HepG2 (cell line): ENCODE data around the gene ZBTB48. TPM values are rescaled to one million over a fixed set of nuclear protein-coding genes. Genes with fewer than 3 reads are reported as not detected.

Experiments
- AGO2 ChIP-seq: fragments of 200-400 bp; formaldehyde crosslinking; optimal IDR thresholded peaks from 2 replicates; pipeline ENCODE3; 2017; ENCODE audit warnings: mild to moderate bottlenecking, low read depth, low read length, moderate library complexity
- AKAP8 ChIP-seq: sonication (generic); formaldehyde crosslinking; IDR thresholded peaks from 2 replicates; pipeline ENCODE4 v1.5.1; 2020; ENCODE audit warnings: mild to moderate bottlenecking, missing genetic modification reagents
- ATF5 ChIP-seq: sonication (generic); formaldehyde crosslinking; IDR thresholded peaks from 2 replicates; pipeline ENCODE4 v1.4.0; 2020; ENCODE audit warnings: mild to moderate bottlenecking, low read depth, missing genetic modification reagents
- ERF ChIP-seq: IDR thresholded peaks from 2 replicates; pipeline ENCODE4 v1.6.1; 2018; ENCODE audit warnings: missing biosample characterization, missing genetic modification reagents
- FOXA3 ChIP-seq: IDR thresholded peaks from 2 replicates; pipeline ENCODE4 v1.6.1; 2016; ENCODE audit warnings: missing genetic modification reagents, missing compliant biosample characterization
- GATA4 ChIP-seq: sonication (generic); IDR thresholded peaks from 2 replicates; pipeline ENCODE4 v1.6.1; 2016; ENCODE audit warnings: antibody characterized with exemption, low read depth, borderline replicate concordance
- GLI4 ChIP-seq: sonication (generic); formaldehyde crosslinking; IDR thresholded peaks from 2 replicates; pipeline ENCODE4 v1.5.1; 2020; ENCODE audit warnings: missing genetic modification reagents, mild to moderate bottlenecking, moderate library complexity, borderline replicate concordance
- NFIB ChIP-seq: sonication (generic); formaldehyde crosslinking; IDR thresholded peaks from 2 replicates; pipeline ENCODE4 v1.9.0; 2021; ENCODE audit warnings: missing genetic modification reagents, mild to moderate bottlenecking, borderline replicate concordance
- RFX3 ChIP-seq: IDR thresholded peaks from 2 replicates; pipeline ENCODE4 v1.6.1; 2016; ENCODE audit warnings: missing biosample characterization, missing genetic modification reagents
- RFXAP ChIP-seq: sonication (generic); formaldehyde crosslinking; IDR thresholded peaks from 2 replicates; pipeline ENCODE4 v1.4.0; 2020; ENCODE audit warnings: missing genetic modification reagents, borderline replicate concordance
- SETDB1 ChIP-seq: sonication (generic); formaldehyde crosslinking; IDR thresholded peaks from 2 replicates; pipeline ENCODE4 v1.5.1; 2020; ENCODE audit warnings: missing genetic modification reagents, mild to moderate bottlenecking, borderline replicate concordance
- SRSF1 ChIP-seq: fragments of 200-400 bp; formaldehyde crosslinking; optimal IDR thresholded peaks from 2 replicates; pipeline ENCODE3; 2017; ENCODE audit warnings: mild to moderate bottlenecking, low read depth, low read length, moderate library complexity
- THAP9 ChIP-seq: sonication (generic); formaldehyde crosslinking; IDR thresholded peaks from 2 replicates; pipeline ENCODE4; 2020; ENCODE audit warnings: missing genetic modification reagents, mild to moderate bottlenecking, borderline replicate concordance
- U2AF2 ChIP-seq: fragments of 200-400 bp; formaldehyde crosslinking; IDR thresholded peaks from 2 replicates; pipeline ENCODE4 v1.6.1; 2017; ENCODE audit warnings: low read depth, mild to moderate bottlenecking, low read length
- ZBTB8A ChIP-seq: sonication (generic); formaldehyde crosslinking; IDR thresholded peaks from 2 replicates; pipeline ENCODE4 v1.4.0; 2020; ENCODE audit warnings: mild to moderate bottlenecking, low read depth, missing genetic modification reagents, borderline replicate concordance
- ZNF317 ChIP-seq: sonication (generic); formaldehyde crosslinking; IDR thresholded peaks from 2 replicates; pipeline ENCODE4 v1.5.0; 2020; ENCODE audit warnings: mild to moderate bottlenecking, missing genetic modification reagents
- ZNF343 ChIP-seq: sonication (generic); formaldehyde crosslinking; IDR thresholded peaks from 2 replicates; pipeline ENCODE4 v1.4.0; 2020; ENCODE audit warnings: mild to moderate bottlenecking, missing genetic modification reagents
- ZNF564 ChIP-seq: sonication (generic); formaldehyde crosslinking; IDR thresholded peaks from 2 replicates; pipeline ENCODE4 v1.8.1; 2023; ENCODE audit warnings: mild to moderate bottlenecking, missing genetic modification reagents
- ZNF577 ChIP-seq: sonication (generic); formaldehyde crosslinking; IDR thresholded peaks from 2 replicates; pipeline ENCODE4 v1.4.0; 2020; ENCODE audit warnings: mild to moderate bottlenecking, low read depth, missing genetic modification reagents, borderline replicate concordance
- ZNF816 ChIP-seq: sonication (generic); formaldehyde crosslinking; IDR thresholded peaks from 2 replicates; pipeline ENCODE4 v1.8.0; 2022; ENCODE audit warnings: missing genetic modification reagents, mild to moderate bottlenecking, borderline replicate concordance
- polyA plus RNA-seq, 8 experiments: library from polyadenylated mRNA; depleted of rRNA in 3 of 8; stranded (reverse) in 7 of 8; unstranded in 1 of 8; fragments of >200 nt; fragmentation: Illumina TruSeq in 4 of 8; extraction: Trizol in 4 of 8; gene quantifications; 2 replicates each; pipeline versions ENCODE4 v1.2.1 to v1.2.3, GENCODE V29; 2011 to 2016; ENCODE audit warnings: low read depth in 4 of 8, missing spikeins in 1 of 8, mixed read lengths in 1 of 8; ENCODE audit not compliant: insufficient read depth in 1 of 8
- total RNA-seq, 5 experiments: library from RNA; depleted of rRNA; stranded (reverse); fragments of >200 nt; fragmentation: Illumina TruSeq; extraction: Trizol; gene quantifications; 2 replicates each; pipeline ENCODE4 v1.2.3, GENCODE V29; 2016; ENCODE audit warnings: low read depth in 1 of 5
- TF ChIP-seq, protein P1 (sequence below): sonication (generic); formaldehyde crosslinking; IDR thresholded peaks from 2 replicates; pipeline ENCODE4 v1.5.1; 2020; ENCODE audit warnings: mild to moderate bottlenecking, missing genetic modification reagents, borderline replicate concordance

The ZBTB48 gene
- total and polyA plus RNA-seq, 2 of the 13 experiments (the other 11 are each of a cell fraction or from before 2014, with no cell fraction given), result 13.0 to 17.1 TPM

- TF ChIP-seq ZNF564 (CRISPR knock-in tag) (no peak), AKAP8 (CRISPR knock-in tag) (no peak), ATF5 (0 out of 2 replicates have a peak, but pooled peaks have one; percentile 27), SETDB1 (CRISPR knock-in tag) (no peak), ZNF317 (no peak; the same call in 1 of the 2 replicates), U2AF2 (no peak), ZNF577 (CRISPR knock-in tag) (no peak), THAP9 (CRISPR knock-in tag) (0 out of 2 replicates have a peak, but pooled peaks have one; percentile 51), GATA4 (no peak), ZBTB8A (CRISPR knock-in tag) (no peak), FOXA3 (CRISPR knock-in tag) (peak; percentile 52; the same call in 1 of the 2 replicates), ZNF816 (no peak), RFXAP (CRISPR knock-in tag) (peak; percentile 43; the same call in 1 of the 2 replicates), AGO2 (peak; percentile 12), ERF (CRISPR knock-in tag) (peak; percentile 81), RFX3 (CRISPR knock-in tag) (no peak), SRSF1 (no peak), GLI4 (CRISPR knock-in tag) (no peak), NFIB (CRISPR knock-in tag) (no peak), ZNF343 (no peak)
- TF ChIP-seq, protein P1, sequence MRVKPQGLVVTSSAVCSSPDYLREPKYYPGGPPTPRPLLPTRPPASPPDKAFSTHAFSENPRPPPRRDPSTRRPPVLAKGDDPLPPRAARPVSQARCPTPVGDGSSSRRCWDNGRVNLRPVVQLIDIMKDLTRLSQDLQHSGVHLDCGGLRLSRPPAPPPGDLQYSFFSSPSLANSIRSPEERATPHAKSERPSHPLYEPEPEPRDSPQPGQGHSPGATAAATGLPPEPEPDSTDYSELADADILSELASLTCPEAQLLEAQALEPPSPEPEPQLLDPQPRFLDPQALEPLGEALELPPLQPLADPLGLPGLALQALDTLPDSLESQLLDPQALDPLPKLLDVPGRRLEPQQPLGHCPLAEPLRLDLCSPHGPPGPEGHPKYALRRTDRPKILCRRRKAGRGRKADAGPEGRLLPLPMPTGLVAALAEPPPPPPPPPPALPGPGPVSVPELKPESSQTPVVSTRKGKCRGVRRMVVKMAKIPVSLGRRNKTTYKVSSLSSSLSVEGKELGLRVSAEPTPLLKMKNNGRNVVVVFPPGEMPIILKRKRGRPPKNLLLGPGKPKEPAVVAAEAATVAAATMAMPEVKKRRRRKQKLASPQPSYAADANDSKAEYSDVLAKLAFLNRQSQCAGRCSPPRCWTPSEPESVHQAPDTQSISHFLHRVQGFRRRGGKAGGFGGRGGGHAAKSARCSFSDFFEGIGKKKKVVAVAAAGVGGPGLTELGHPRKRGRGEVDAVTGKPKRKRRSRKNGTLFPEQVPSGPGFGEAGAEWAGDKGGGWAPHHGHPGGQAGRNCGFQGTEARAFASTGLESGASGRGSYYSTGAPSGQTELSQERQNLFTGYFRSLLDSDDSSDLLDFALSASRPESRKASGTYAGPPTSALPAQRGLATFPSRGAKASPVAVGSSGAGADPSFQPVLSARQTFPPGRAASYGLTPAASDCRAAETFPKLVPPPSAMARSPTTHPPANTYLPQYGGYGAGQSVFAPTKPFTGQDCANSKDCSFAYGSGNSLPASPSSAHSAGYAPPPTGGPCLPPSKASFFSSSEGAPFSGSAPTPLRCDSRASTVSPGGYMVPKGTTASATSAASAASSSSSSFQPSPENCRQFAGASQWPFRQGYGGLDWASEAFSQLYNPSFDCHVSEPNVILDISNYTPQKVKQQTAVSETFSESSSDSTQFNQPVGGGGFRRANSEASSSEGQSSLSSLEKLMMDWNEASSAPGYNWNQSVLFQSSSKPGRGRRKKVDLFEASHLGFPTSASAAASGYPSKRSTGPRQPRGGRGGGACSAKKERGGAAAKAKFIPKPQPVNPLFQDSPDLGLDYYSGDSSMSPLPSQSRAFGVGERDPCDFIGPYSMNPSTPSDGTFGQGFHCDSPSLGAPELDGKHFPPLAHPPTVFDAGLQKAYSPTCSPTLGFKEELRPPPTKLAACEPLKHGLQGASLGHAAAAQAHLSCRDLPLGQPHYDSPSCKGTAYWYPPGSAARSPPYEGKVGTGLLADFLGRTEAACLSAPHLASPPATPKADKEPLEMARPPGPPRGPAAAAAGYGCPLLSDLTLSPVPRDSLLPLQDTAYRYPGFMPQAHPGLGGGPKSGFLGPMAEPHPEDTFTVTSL (CRISPR knock-in tag), result peak; percentile 17; the same call in 1 of the 2 replicates
Measured at GRCh38 chr1:6603915-6604558, 24.2 kb downstream of the ZBTB48 start (continued).
